Epithelial cell of proximal tubule (primary cell): ENCODE results near the gene COL13A1. TPM values are rescaled to one million over a fixed set of nuclear protein-coding genes. Genes with fewer than 3 reads are reported as not detected.

Experiments
- DNase-seq: peaks from one replicate; pipeline ENCODE4 v3.0.0-alpha.2; 2011; ENCODE audit warnings: low read depth
- H3K4me3 ChIP-seq: 2 replicates; pipeline ENCODE4 v1.5.1; 2011; ENCODE audit warnings: low read depth, mild to moderate bottlenecking, low read length
- CTCF ChIP-seq: conservative IDR thresholded peaks from 2 replicates; pipeline ENCODE4 v1.5.1; 2012; ENCODE audit warnings: low read depth, mild to moderate bottlenecking, low read length
- total RNA-seq: library from RNA; depleted of rRNA; stranded (reverse); fragments of >200 nt; gene quantifications from 2 replicates; pipeline ENCODE4 v1.2.3, GENCODE V29; 2015

The COL13A1 gene
- total RNA-seq, 1 donor from 2014 or later = 13.6 TPM

DNA sequence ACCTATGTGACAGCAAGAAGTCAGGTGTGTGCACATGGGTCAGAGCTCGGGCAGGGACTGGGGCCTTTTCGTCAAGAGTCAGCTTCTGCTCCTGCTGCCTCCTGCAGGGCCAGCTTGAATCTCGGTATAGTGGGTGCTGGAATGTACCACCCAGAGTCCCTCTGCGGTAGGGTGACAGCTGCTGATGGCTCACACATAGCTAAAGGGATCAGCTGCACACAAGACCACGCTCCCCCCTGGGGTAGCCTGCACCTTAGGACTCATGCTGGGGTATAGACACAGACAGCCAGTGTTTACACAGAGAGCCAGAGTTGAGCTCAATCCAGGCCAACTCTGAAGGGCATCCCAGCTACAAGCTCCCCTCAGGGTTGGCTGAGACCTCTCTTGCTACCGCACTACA, 14.0 kb upstream of the COL13A1 start:
- TF ChIP-seq CTCF = no peak
- no peak for DNase-seq
- H3K4me3 ChIP-seq = no peak overlapping the region

GRCh38 chr10:69789164-69789576, 12.5 kb upstream of the COL13A1 start:
- DNase-seq = no peak
- TF ChIP-seq CTCF = peak; percentile 89
- H3K4me3 ChIP-seq = no peak overlapping the region

- no peak for TF ChIP-seq CTCF
- no peak for DNase-seq
- H3K4me3 ChIP-seq = no peak overlapping the region
Measured at GRCh38 chr10:69791812-69792211, 9.9 kb upstream of the COL13A1 start.

DNA sequence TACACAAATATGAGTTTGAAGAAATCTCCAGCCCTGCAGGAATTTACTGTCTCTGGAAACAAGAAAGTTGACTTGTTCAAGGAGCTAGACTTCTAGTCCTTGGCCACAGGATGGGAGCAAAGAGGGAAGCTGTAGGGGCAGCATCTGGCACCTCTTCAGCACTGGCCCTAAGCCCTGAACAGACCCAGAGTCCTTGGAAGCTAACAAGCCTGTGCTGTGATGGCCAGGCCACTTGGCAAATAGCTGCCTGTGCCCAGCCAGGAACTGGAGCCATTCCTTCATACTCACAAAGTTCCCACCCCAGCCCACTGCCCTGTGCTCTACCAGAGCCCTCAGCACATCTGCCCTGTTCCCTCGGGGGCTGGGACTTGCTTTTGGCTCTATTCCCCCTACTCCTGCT, 9.4 kb upstream of the COL13A1 start:
- no peak overlapping the region for H3K4me3 ChIP-seq
- no peak for TF ChIP-seq CTCF
- DNase-seq = no peak

DNA sequence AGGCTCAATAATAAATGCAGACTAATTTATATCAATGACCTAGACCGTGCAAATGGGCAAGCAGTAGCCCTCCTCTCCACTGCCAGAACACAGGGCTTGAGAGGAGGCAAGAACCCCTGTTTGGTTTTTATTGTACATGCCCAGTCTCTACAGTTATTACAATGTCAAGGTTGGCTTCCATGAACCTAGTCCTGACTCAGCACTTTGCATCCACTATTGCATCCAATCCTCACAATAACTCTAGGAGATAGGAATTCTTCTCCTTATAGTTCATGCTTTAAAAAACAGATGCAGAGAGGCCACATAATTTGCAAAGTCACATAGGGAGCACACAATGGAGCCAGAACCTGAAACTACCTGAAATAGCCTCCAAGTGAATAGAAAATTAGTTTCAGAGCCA, 7.0 kb upstream of the COL13A1 start:
- no peak for DNase-seq
- TF ChIP-seq CTCF = no peak
- H3K4me3 ChIP-seq = no peak overlapping the region

DNA sequence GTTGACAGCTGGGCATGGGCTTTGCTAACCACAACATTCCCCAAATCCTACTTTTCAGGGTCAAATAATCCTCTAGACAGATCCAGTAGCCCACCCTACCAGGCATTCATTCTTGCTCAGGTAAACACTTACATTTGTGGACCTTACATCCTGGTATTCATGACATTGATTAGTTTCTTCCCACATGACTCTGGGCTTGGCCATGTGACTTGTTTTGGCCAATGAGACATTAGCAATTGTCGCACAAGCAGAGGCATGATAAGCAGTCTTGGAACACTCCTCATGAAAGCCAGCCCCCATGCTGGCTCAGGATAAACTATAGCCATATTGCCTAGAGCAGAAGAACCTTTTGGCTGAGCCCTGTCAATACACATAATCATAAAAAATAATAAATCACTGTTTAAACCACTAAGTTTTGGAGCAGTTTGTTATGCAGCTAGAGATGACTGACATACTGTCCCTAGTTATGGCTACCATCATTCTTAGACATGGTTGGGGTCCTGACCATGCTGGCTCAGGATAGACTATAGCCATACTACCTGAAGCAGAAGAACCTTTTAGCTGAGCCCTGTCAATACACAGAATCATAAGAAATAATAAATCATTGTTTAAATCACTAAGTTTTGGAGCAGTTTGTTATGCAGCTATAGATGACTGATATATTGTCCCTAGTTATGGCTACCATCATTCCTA, 6.3 kb upstream of the COL13A1 start:
- TF ChIP-seq CTCF = no peak
- no peak overlapping the region for H3K4me3 ChIP-seq
- DNase-seq = no peak

DNA sequence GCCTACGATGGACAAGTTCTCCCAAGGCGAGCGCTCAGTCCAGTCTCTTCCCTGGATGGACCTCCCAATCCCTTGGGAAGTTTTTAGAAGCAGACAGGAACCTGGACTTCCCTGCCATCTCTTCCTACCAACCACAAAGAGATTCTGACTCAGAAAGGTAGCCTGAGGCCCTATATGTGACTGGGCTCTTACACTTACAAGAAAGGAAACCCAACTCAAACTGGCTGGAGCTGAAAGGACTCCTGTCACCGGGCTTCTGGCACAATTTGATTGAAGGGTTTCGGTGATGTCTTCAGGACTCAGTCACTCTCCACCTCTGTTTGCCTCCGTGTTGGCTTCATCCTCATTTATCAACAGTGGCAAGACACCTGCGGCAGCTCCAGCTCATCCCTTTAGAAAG, 3.7 kb upstream of the COL13A1 start:
- no peak for DNase-seq
- H3K4me3 ChIP-seq = no peak overlapping the region
- TF ChIP-seq CTCF = no peak
